ENCODE results near the gene COL4A1.

COL4A1 gene

DNA sequence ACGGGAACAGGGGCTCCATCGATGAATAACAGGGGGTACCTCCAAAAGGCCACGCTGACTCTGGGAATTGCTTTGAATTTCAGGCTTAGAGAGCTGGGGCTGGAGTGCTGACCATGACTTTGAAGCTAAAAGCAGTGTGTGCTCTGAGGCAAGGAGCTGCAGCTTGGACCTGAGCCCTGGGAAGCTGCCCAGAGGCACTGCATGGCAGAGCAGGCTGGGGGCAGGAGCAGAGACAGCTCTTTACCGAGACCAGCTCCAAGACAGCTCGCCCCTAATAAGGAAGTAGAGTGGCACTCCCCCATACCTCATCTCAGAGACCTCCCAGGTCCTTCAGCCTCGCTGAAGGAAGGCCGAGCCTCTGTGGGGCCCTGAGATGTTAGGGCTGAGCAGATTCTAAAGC lies 200.2 kb downstream of the COL4A1 start:
- Histone ChIP-seq H3K27me3 (ENCODE audit: insufficient read depth, low read length, poor library complexity) (no peaks in the 10 kb centered on the region), H3K79me1 (ENCODE audit: low read length) (no peaks in the 10 kb centered on the region), H2BK15ac (replicated peaks; ENCODE audit: low read depth) (no peak overlapping the region), H3K79me2 (ENCODE audit: control insufficient read depth, insufficient read depth, low read length) (no peaks in the 10 kb centered on the region), H2AK5ac (ENCODE audit: low read length) (no peak overlapping the region), H3K4me3 (ENCODE audit: low read length) (no peak overlapping the region), H3K9ac (ENCODE audit: low read length) (no peak overlapping the region), H2BK120ac (ENCODE audit: low read depth, low read length) (no peak overlapping the region), H3K27ac (ENCODE audit: low read depth, low read length) (no peak overlapping the region), H3K18ac (ENCODE audit: low read length) (no peak overlapping the region), H3K36me3 (ENCODE audit: control insufficient read depth, insufficient read depth, low read length) (no peaks in the 10 kb centered on the region), H3K4me2 (ENCODE audit: low read length) (no peak overlapping the region), H3K23ac (ENCODE audit: low read length) (no peak overlapping the region), H4K8ac (ENCODE audit: low read depth, low read length) (no peak overlapping the region), H3K4ac (ENCODE audit: low read depth, low read length) (no peak overlapping the region), H3K4me1 (ENCODE audit: control insufficient read depth, low read depth, low read length) (no peaks in the 10 kb centered on the region), H2BK5ac (ENCODE audit: low read length) (no peak overlapping the region), H3K56ac (ENCODE audit: low read length) (no peak overlapping the region), H4K5ac (ENCODE audit: low read length) (no peak overlapping the region)
- DNase-seq, result no peak
- WGBS (ENCODE audit: extremely low coverage, insufficient coverage, low lambda C conversion rate), result no CpG with 5 or more reads among the region's 7 CpGs

- Histone ChIP-seq H3K79me1 (ENCODE audit: low read length) (no peaks in the 10 kb centered on the region), H3K27me3 (ENCODE audit: insufficient read depth, low read length, poor library complexity) (no peaks in the 10 kb centered on the region), H3K18ac (ENCODE audit: low read length) (no peak overlapping the region), H3K4me3 (ENCODE audit: low read length) (no peak overlapping the region), H4K8ac (ENCODE audit: low read depth, low read length) (no peak overlapping the region), H3K9ac (ENCODE audit: low read length) (no peak overlapping the region), H3K4me2 (ENCODE audit: low read length) (no peak overlapping the region), H2BK15ac (replicated peaks; ENCODE audit: low read depth) (no peak overlapping the region), H2BK5ac (ENCODE audit: low read length) (no peak overlapping the region), H3K4ac (ENCODE audit: low read depth, low read length) (no peak overlapping the region), H3K36me3 (ENCODE audit: control insufficient read depth, insufficient read depth, low read length) (no peaks in the 10 kb centered on the region), H4K5ac (ENCODE audit: low read length) (no peak overlapping the region), H3K4me1 (ENCODE audit: control insufficient read depth, low read depth, low read length) (no peaks in the 10 kb centered on the region), H2BK120ac (ENCODE audit: low read depth, low read length) (no peak overlapping the region), H3K27ac (ENCODE audit: low read depth, low read length) (no peak overlapping the region), H3K23ac (ENCODE audit: low read length) (no peak overlapping the region), H2AK5ac (ENCODE audit: low read length) (no peak overlapping the region), H3K56ac (ENCODE audit: low read length) (no peak overlapping the region), H3K79me2 (ENCODE audit: control insufficient read depth, insufficient read depth, low read length) (no peaks in the 10 kb centered on the region)
- WGBS (ENCODE audit: extremely low coverage, insufficient coverage, low lambda C conversion rate), result no CpG with 5 or more reads among the region's 6 CpGs
- no peak for DNase-seq
Observed at GRCh38 chr13:110105136-110105535, 201.8 kb downstream of the COL4A1 start.

GRCh38 chr13:110103534-110103933 lies 203.4 kb downstream of the COL4A1 start:
- no CpG with 5 or more reads among the region's 2 CpGs for WGBS (ENCODE audit: extremely low coverage, insufficient coverage, low lambda C conversion rate)
- Histone ChIP-seq H3K4me1 (ENCODE audit: control insufficient read depth, low read depth, low read length) (no peaks in the 10 kb centered on the region), H4K8ac (ENCODE audit: low read depth, low read length) (no peak overlapping the region), H3K79me1 (ENCODE audit: low read length) (no peaks in the 10 kb centered on the region), H2BK15ac (replicated peaks; ENCODE audit: low read depth) (no peak overlapping the region), H3K18ac (ENCODE audit: low read length) (no peak overlapping the region), H3K23ac (ENCODE audit: low read length) (no peak overlapping the region), H3K4ac (ENCODE audit: low read depth, low read length) (no peak overlapping the region), H3K4me2 (ENCODE audit: low read length) (no peak overlapping the region), H3K36me3 (ENCODE audit: control insufficient read depth, insufficient read depth, low read length) (no peaks in the 10 kb centered on the region), H2BK120ac (ENCODE audit: low read depth, low read length) (no peak overlapping the region), H4K5ac (ENCODE audit: low read length) (no peak overlapping the region), H2BK5ac (ENCODE audit: low read length) (no peak overlapping the region), H3K79me2 (ENCODE audit: control insufficient read depth, insufficient read depth, low read length) (no peaks in the 10 kb centered on the region), H3K27ac (ENCODE audit: low read depth, low read length) (no peak overlapping the region), H3K9ac (ENCODE audit: low read length) (no peak overlapping the region), H3K56ac (ENCODE audit: low read length) (no peak overlapping the region), H3K27me3 (ENCODE audit: insufficient read depth, low read length, poor library complexity) (no peaks in the 10 kb centered on the region), H3K4me3 (ENCODE audit: low read length) (no peak overlapping the region), H2AK5ac (ENCODE audit: low read length) (no peak overlapping the region)
- no peak for DNase-seq

GRCh38 chr13:110103026-110103425 lies 203.9 kb downstream of the COL4A1 start:
- Histone ChIP-seq H3K27me3 (ENCODE audit: insufficient read depth, low read length, poor library complexity) (no peaks in the 10 kb centered on the region), H3K56ac (ENCODE audit: low read length) (no peak overlapping the region), H3K18ac (ENCODE audit: low read length) (no peak overlapping the region), H4K8ac (ENCODE audit: low read depth, low read length) (no peak overlapping the region), H3K36me3 (ENCODE audit: control insufficient read depth, insufficient read depth, low read length) (no peaks in the 10 kb centered on the region), H2AK5ac (ENCODE audit: low read length) (no peak overlapping the region), H3K4ac (ENCODE audit: low read depth, low read length) (no peak overlapping the region), H3K4me2 (ENCODE audit: low read length) (no peak overlapping the region), H3K79me2 (ENCODE audit: control insufficient read depth, insufficient read depth, low read length) (no peaks in the 10 kb centered on the region), H2BK5ac (ENCODE audit: low read length) (no peak overlapping the region), H2BK15ac (replicated peaks; ENCODE audit: low read depth) (no peak overlapping the region), H3K79me1 (ENCODE audit: low read length) (no peaks in the 10 kb centered on the region), H3K27ac (ENCODE audit: low read depth, low read length) (no peak overlapping the region), H2BK120ac (ENCODE audit: low read depth, low read length) (no peak overlapping the region), H3K4me3 (ENCODE audit: low read length) (no peak overlapping the region), H4K5ac (ENCODE audit: low read length) (no peak overlapping the region), H3K4me1 (ENCODE audit: control insufficient read depth, low read depth, low read length) (no peaks in the 10 kb centered on the region), H3K9ac (ENCODE audit: low read length) (no peak overlapping the region), H3K23ac (ENCODE audit: low read length) (no peak overlapping the region)
- DNase-seq, result no peak
- WGBS (ENCODE audit: extremely low coverage, insufficient coverage, low lambda C conversion rate), result no CpG with 5 or more reads among the region's 5 CpGs

DNA sequence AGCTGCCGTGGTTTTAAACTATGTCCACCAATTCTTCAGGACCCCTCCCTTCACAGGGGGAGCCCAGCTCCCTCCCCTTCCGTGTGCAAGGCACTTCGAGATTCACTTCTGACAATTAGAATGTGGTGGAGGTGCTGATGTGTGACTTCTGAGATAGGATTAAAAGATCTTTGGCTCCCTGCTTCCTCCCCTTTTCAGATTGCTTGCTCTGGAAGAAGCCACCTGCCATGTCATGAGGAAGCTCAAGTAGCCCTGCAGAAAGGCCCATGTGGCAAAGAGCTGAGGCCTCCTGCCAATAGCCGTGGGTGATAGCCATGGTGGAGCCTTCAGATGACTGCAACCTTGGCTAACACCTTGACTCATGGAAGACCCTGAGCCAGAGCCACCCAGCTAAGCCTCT lies 204.9 kb downstream of the COL4A1 start:
- no peak overlapping the region for H3K18ac ChIP-seq (ENCODE audit: low read length)
- H3K4me3 ChIP-seq (ENCODE audit: low read length), result no peak overlapping the region
- no peak overlapping the region for H3K27ac ChIP-seq (ENCODE audit: low read depth, low read length)
- H3K4ac ChIP-seq (ENCODE audit: low read depth, low read length), result no peak overlapping the region
- no peak overlapping the region for H2BK120ac ChIP-seq (ENCODE audit: low read depth, low read length)
- H4K8ac ChIP-seq (ENCODE audit: low read depth, low read length), result no peak overlapping the region
- H2BK15ac ChIP-seq (replicated peaks; ENCODE audit: low read depth), result no peak overlapping the region
- H3K27me3 ChIP-seq (ENCODE audit: insufficient read depth, low read length, poor library complexity), result no peaks in the 10 kb centered on the region
- H3K56ac ChIP-seq (ENCODE audit: low read length), result no peak overlapping the region
- no peak overlapping the region for H3K9ac ChIP-seq (ENCODE audit: low read length)
- H3K23ac ChIP-seq (ENCODE audit: low read length), result no peak overlapping the region
- no peak overlapping the region for H2AK5ac ChIP-seq (ENCODE audit: low read length)
- no peaks in the 10 kb centered on the region for H3K36me3 ChIP-seq (ENCODE audit: control insufficient read depth, insufficient read depth, low read length)
- no peaks in the 10 kb centered on the region for H3K4me1 ChIP-seq (ENCODE audit: control insufficient read depth, low read depth, low read length)
- no peak for DNase-seq
- no peak overlapping the region for H2BK5ac ChIP-seq (ENCODE audit: low read length)
- no peak overlapping the region for H3K4me2 ChIP-seq (ENCODE audit: low read length)
- H3K79me2 ChIP-seq (ENCODE audit: control insufficient read depth, insufficient read depth, low read length), result no peaks in the 10 kb centered on the region
- no peaks in the 10 kb centered on the region for H3K79me1 ChIP-seq (ENCODE audit: low read length)
- H4K5ac ChIP-seq (ENCODE audit: low read length), result no peak overlapping the region
- WGBS (ENCODE audit: extremely low coverage, insufficient coverage, low lambda C conversion rate), result no CpG with 5 or more reads among the region's 4 CpGs

- no peak overlapping the region for H2BK120ac ChIP-seq (ENCODE audit: low read depth, low read length)
- H2BK15ac ChIP-seq (replicated peaks; ENCODE audit: low read depth), result no peak overlapping the region
- no CpG with 5 or more reads among the region's 1 CpG for WGBS (ENCODE audit: extremely low coverage, insufficient coverage, low lambda C conversion rate)
- no peak overlapping the region for H3K23ac ChIP-seq (ENCODE audit: low read length)
- no peak overlapping the region for H3K4me2 ChIP-seq (ENCODE audit: low read length)
- no peaks in the 10 kb centered on the region for H3K4me1 ChIP-seq (ENCODE audit: control insufficient read depth, low read depth, low read length)
- H3K27ac ChIP-seq (ENCODE audit: low read depth, low read length), result no peak overlapping the region
- no peak overlapping the region for H3K4me3 ChIP-seq (ENCODE audit: low read length)
- no peaks in the 10 kb centered on the region for H3K36me3 ChIP-seq (ENCODE audit: control insufficient read depth, insufficient read depth, low read length)
- no peak overlapping the region for H4K5ac ChIP-seq (ENCODE audit: low read length)
- H3K79me2 ChIP-seq (ENCODE audit: control insufficient read depth, insufficient read depth, low read length), result no peaks in the 10 kb centered on the region
- no peaks in the 10 kb centered on the region for H3K79me1 ChIP-seq (ENCODE audit: low read length)
- no peak for DNase-seq
- H4K8ac ChIP-seq (ENCODE audit: low read depth, low read length), result no peak overlapping the region
- no peak overlapping the region for H2AK5ac ChIP-seq (ENCODE audit: low read length)
- H3K4ac ChIP-seq (ENCODE audit: low read depth, low read length), result no peak overlapping the region
- no peaks in the 10 kb centered on the region for H3K27me3 ChIP-seq (ENCODE audit: insufficient read depth, low read length, poor library complexity)
- no peak overlapping the region for H2BK5ac ChIP-seq (ENCODE audit: low read length)
- H3K56ac ChIP-seq (ENCODE audit: low read length), result no peak overlapping the region
- H3K9ac ChIP-seq (ENCODE audit: low read length), result no peak overlapping the region
- no peak overlapping the region for H3K18ac ChIP-seq (ENCODE audit: low read length)
Observed at GRCh38 chr13:110099922-110100321, 207.0 kb downstream of the COL4A1 start.
